Measurements from ENCODE around the gene CDH4. TPM values are rescaled to one million over a fixed set of nuclear protein-coding genes. Genes with fewer than 3 reads are reported as not detected.

CDH4 gene
- total and polyA plus RNA-seq, 2 donors (not counting 3 experiments of a cell fraction or from before 2014, with no cell fraction given) = 0.17 to 0.51 TPM

- dilution Hi-C loops (cut with MboI; ENCODE audit: extremely low pct_ligation_motif_present, low sequenced_read_pairs) (no loop called here), intact Hi-C loops (cut with micrococcal nuclease) (no loop called here)
- no peaks in the 10 kb centered on the region for H3K36me3 ChIP-seq (ENCODE audit: control insufficient read depth in 2 of 2, extremely low read depth in 1 of 2, insufficient read depth in 2 of 2, low read length in 2 of 2)
- H3K27me3 ChIP-seq (ENCODE audit: control insufficient read depth in 2 of 2, insufficient read depth in 2 of 2, low read length in 2 of 2) = no peaks in the 10 kb centered on the region
- H3K27ac ChIP-seq (ENCODE audit: insufficient read depth, low read depth, low read length) = no peak overlapping the region
- no TSS peak for BruUV-seq (replicated peaks)
- no peak overlapping the region for H3K4me3 ChIP-seq (replicated peaks in 1 of 3; ENCODE audit: insufficient read depth in 1 of 3, low read depth in 1 of 3, low read length in 3 of 3)
- peaks cover 4% of the 10 kb centered on the region for H3K9me3 ChIP-seq (replicated peaks; ENCODE audit: control insufficient read depth, insufficient read depth, low read length)
- POLR2A ChIA-PET = no interaction called here
- H4K20me1 ChIP-seq (replicated peaks; ENCODE audit: control insufficient read depth, extremely low read depth, insufficient read depth, low read length) = no peaks in the 10 kb centered on the region
- FAIRE-seq (no peak), DNase-seq (ENCODE audit: low read depth, low spot score) (no peak)
- no peak overlapping the region for H3K4me2 ChIP-seq (ENCODE audit: insufficient read depth, low read length)
- CTCF ChIA-PET = no interaction called here
- TF ChIP-seq POLR2A (IDR thresholded peaks at IDR 0.05; ENCODE audit: low read depth, low read length) (no peak), MYC (IDR thresholded peaks at IDR 0.05; ENCODE audit: low read depth, low read length) (no peak), JUN (IDR thresholded peaks at IDR 0.05; ENCODE audit: borderline replicate concordance, insufficient read depth, insufficient read length, low read depth) (no peak), EZH2 (IDR thresholded peaks at IDR 0.05; ENCODE audit: borderline replicate concordance, low read depth, low read length, severe bottlenecking) (no peak), POLR2AphosphoS5 (IDR thresholded peaks at IDR 0.05; ENCODE audit: insufficient read depth, low read depth, low read length) (no peak), MAX (IDR thresholded peaks at IDR 0.05; ENCODE audit: insufficient read depth, insufficient read length) (no peak), CTCF (IDR thresholded peaks at IDR 0.05; ENCODE audit: extremely low read depth in 1 of 2, insufficient read depth in 1 of 2, low read depth in 1 of 2, low read length in 2 of 2) (no peak), FOS (IDR thresholded peaks at IDR 0.05; ENCODE audit: borderline replicate concordance, insufficient read depth, low read length) (no peak), GATA2 (IDR thresholded peaks at IDR 0.05; ENCODE audit: insufficient read depth, insufficient read length, low read depth, low read length) (no peak)
- H3K9me1 ChIP-seq (replicated peaks; ENCODE audit: control insufficient read depth, extremely low read depth, insufficient read depth, low read length) = no peaks in the 10 kb centered on the region
- H3K9ac ChIP-seq (replicated peaks; ENCODE audit: extremely low read depth, insufficient read depth, low read length) = no peak overlapping the region
- H3K4me1 ChIP-seq (ENCODE audit: control insufficient read depth, extremely low read depth, insufficient read depth, low read length) = no peaks in the 10 kb centered on the region
- H2AFZ ChIP-seq (ENCODE audit: low read depth, low read length) = no peak overlapping the region
- no peaks in the 10 kb centered on the region for H3K79me2 ChIP-seq (ENCODE audit: control insufficient read depth, insufficient read depth, low read length)
Measured at GRCh38 chr20:61347443-61347842, 95.4 kb downstream of the CDH4 start.

All from endothelial cell of umbilical vein (primary cell).